Upper lobe of right lung (tissue), 1 donor: ENCODE measurements around the gene TOX3. TPM values are rescaled to one million over a fixed set of nuclear protein-coding genes. Genes with fewer than 3 reads are reported as not detected.

Source experiments
- ATAC-seq: fragments of 200-7000 bp; cut with Tn5 transposase; one replicate; pipeline ENCODE4 v1.9.1; 2020; ENCODE audit warnings: mild to moderate bottlenecking, moderate library complexity
- DNase-seq: peaks from one replicate; pipeline ENCODE4 v3.0.0-alpha.2; 2020
- H3K27ac ChIP-seq: fragments of 200-600 bp; one replicate; pipeline ENCODE4 v1.8.0; 2022
- H3K27me3 ChIP-seq: fragments of 200-600 bp; one replicate; pipeline ENCODE4 v1.8.0; 2022; ENCODE audit warnings: mild to moderate bottlenecking
- H3K36me3 ChIP-seq: fragments of 200-600 bp; one replicate; pipeline ENCODE4 v1.8.0; 2022
- H3K4me1 ChIP-seq: fragments of 200-600 bp; one replicate; pipeline ENCODE4 v1.8.0; 2022
- H3K4me3 ChIP-seq: fragments of 200-600 bp; one replicate; pipeline ENCODE4 v1.8.0; 2022; ENCODE audit warnings: mild to moderate bottlenecking
- H3K9me3 ChIP-seq: fragments of 200-600 bp; one replicate; pipeline ENCODE4 v1.8.0; 2022
- CTCF ChIP-seq: fragments of 200-600 bp; IDR thresholded peaks from one replicate; pipeline ENCODE4 v1.8.0; 2022; ENCODE audit warnings: antibody characterized with exemption
- intact Hi-C: fragments of 100-400 bp; cut with DNase I; formaldehyde crosslinking; loops from one replicate; pipeline ENCODE4 v1.11.0; 2022
- total RNA-seq: library from RNA; stranded (reverse); fragmentation: NEBNext Ultra II Directional; extraction: Animal tissue kit (Norgen Biotek cat#: 25700); gene quantifications from one replicate; pipeline ENCODE4 v1.2.1, GENCODE V29; 2021
- donor health status: DM: no; HTN: yes; CAD: no; lungs with severe emphysema.

Gene TOX3
- total RNA-seq, 1 donor from 2014 or later, result 3.7 TPM

DNA sequence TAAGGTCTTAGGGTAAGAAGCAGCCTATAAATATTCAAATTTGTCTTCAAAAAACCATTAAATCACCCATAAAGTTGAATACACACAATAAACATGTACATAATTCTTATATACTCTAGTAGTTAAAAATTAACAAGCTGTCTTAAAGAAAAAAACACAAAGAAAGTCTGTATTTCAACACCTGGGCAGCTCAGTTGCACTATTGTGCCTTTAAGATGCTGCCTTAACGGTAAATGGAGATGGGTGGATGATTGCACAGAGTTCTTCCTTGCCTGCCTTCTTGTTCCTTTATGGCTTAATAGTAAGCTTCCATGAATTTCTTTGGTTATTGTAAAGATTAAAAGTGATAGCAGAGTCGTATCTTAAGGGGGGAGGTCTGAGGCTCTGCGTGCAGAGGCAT, 105.1 kb downstream of the TOX3 start:
- TF ChIP-seq CTCF, result no peak
- no peaks in the 10 kb centered on the region for H3K4me1 ChIP-seq
- intact Hi-C loops, result no loop called here
- H3K27me3 ChIP-seq, result no peaks in the 10 kb centered on the region
- no peaks in the 10 kb centered on the region for H3K9me3 ChIP-seq
- no peaks in the 10 kb centered on the region for H3K36me3 ChIP-seq
- H3K4me3 ChIP-seq, result no peak overlapping the region
- H3K27ac ChIP-seq, result no peak overlapping the region
- ATAC-seq (no peak), DNase-seq (no peak)

DNA sequence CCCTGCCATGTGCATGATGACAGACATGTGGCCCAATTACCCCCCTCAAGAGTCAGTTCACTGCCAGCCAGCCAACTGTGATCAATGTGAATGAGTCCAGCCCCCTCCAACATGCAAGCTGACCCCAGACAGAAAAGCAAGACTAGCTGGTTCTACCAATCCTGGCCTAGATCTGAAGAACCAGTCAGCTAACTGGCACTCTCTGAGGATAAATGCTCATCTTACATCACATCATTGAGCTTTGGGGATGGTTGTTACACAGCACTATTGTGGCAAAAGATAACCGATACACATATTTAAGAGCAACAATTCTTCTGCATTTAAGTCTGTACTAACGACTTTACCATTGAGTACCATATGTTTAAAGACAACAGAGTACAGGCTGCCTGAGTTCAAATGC, 106.7 kb downstream of the TOX3 start:
- DNase-seq (no peak), ATAC-seq (no peak)
- Histone ChIP-seq H3K27ac (no peak overlapping the region), H3K4me3 (no peak overlapping the region), H3K36me3 (no peaks in the 10 kb centered on the region), H3K27me3 (no peaks in the 10 kb centered on the region), H3K4me1 (no peaks in the 10 kb centered on the region), H3K9me3 (no peaks in the 10 kb centered on the region)
- TF ChIP-seq CTCF, result no peak
- intact Hi-C loops, result no loop called here

DNA sequence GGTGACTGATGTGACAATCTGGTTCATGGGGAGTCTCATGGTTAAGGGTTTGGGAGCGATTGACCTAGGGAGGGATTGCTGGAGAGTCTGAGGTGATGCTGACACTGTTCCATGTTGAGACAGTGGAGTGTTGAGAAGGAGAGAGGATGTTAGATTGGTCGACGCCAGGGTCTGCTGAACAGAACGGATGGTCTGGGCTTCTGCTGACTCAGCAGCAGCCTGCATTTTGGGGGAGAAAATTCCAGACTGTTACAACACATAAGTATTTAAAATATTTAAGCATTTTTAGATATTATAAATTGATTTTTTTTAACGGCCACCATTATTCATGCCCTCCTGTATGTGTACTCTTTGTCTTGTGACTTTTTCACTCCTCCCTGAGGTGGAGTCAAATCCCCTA, 107.2 kb downstream of the TOX3 start:
- no peak overlapping the region for H3K4me3 ChIP-seq
- no peak for TF ChIP-seq CTCF
- H3K4me1 ChIP-seq, result no peaks in the 10 kb centered on the region
- no peaks in the 10 kb centered on the region for H3K36me3 ChIP-seq
- DNase-seq, result no peak
- no peaks in the 10 kb centered on the region for H3K9me3 ChIP-seq
- H3K27me3 ChIP-seq, result no peaks in the 10 kb centered on the region
- ATAC-seq, result no peak
- intact Hi-C loops, result no loop called here
- no peak overlapping the region for H3K27ac ChIP-seq

DNA sequence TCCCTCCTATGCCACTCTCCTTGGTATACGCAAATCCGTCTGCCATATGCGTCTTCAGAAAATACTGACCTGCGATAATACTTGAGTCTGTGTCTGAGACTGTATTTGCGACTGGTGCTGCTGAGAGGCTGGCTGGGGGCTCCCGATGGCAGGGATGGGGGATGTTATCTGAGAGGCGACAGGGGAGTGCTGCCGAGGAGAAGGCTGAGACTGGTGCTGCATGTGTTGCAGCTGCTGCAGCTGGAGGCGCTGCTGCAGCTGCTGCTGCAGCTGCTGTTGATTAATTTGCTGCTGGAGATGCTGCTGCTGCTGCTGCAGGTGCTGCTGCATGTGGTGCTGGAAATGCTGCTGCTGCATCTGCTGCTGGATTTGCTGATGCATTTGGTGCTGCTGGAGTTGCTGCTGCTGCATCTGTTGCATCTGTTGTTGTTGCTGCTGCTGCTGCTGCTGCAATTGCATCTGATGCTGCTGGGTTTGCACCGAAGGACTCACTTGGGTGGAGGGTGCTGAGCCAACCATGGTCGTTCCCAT, 107.7 kb downstream of the TOX3 start:
- Histone ChIP-seq H3K9me3 (no peaks in the 10 kb centered on the region), H3K27me3 (no peaks in the 10 kb centered on the region), H3K36me3 (no peaks in the 10 kb centered on the region), H3K4me1 (no peaks in the 10 kb centered on the region), H3K4me3 (no peak overlapping the region), H3K27ac (no peak overlapping the region)
- intact Hi-C loops, result no loop called here
- no peak for TF ChIP-seq CTCF
- no peak for DNase-seq
- no peak for ATAC-seq

DNA sequence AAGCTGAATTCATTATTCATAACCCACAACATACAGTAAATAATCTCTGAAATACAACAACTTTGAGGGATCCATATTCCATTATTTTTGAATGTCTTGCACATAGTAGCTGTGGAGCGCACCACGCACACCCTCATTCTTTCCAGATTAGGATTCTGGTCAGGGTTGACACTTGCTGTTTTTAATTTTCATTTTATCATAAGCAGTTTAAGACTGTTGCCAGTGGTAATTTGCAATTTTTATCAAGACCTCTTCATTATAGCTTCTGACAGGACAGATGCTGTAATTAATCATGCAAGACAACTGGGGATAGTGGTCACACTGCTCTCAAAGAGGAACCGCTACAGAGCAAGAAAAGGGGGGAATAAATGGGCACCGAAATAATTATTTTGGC, 109.7 kb downstream of the TOX3 start:
- TF ChIP-seq CTCF, result no peak
- ATAC-seq (no peak), DNase-seq (no peak)
- Histone ChIP-seq H3K36me3 (no peaks in the 10 kb centered on the region), H3K4me3 (no peak overlapping the region), H3K4me1 (no peaks in the 10 kb centered on the region), H3K9me3 (no peaks in the 10 kb centered on the region), H3K27ac (no peak overlapping the region), H3K27me3 (no peaks in the 10 kb centered on the region)
- intact Hi-C loops, result no loop called here
